Stimulated activated CD8-positive, alpha-beta memory T cell treated with anti-CD3 and anti-CD28 coated beads, Interleukin-15, amount 100 ng/mL, for 4 hours (primary cell): ENCODE measurements around the gene DMBX1.

Experiments
- DNase-seq, 2 donors: peaks; one replicate each; pipeline ENCODE4 v3.0.0-alpha.2; 2020; ENCODE audit warnings: low read depth in 2 of 2

Gene DMBX1

DNA sequence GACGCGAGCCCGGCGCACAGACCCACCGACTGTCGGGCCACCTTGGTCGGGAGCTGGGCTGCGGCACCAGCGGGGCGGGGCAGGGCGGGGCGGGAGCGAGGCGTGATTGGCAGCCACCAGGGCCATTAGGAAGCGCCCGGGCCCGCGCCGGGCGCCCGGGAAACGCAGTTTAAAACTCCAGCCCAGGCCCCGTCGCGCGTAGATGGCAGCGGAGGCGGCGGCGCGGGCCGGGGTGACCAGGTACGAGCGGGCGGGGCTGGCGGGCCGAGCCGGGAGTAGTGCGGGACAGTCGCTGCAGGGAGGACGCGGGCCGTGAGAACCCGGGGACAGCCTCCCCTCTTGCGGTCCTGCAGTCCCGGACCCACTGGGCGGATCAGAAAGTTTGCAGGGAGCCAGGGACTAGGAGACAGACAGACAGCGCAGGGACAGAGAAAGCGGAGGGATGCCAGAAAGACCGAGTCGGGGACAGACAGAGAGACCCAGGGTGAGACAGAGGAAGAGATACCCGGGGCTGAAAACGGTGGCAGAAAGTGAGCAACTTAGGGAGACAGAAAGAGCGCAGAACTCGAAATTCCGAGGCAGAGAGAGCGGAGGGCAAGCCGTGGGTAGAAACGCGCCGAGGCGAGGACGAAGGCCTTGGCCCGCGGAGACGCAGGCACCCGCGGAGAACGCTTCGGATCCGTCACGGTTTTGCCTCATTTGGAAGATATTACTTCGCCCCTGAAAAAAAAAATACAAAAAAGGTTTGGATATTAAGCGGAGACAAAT is at the start of gene DMBX1:
Gene DMBX1, plus strand, starts transcription at position 199 of the 768 bp plus-strand sequence. CDS start 17,175 bp downstream, outside the sequence.
- DNase-seq, result no peak

DNA sequence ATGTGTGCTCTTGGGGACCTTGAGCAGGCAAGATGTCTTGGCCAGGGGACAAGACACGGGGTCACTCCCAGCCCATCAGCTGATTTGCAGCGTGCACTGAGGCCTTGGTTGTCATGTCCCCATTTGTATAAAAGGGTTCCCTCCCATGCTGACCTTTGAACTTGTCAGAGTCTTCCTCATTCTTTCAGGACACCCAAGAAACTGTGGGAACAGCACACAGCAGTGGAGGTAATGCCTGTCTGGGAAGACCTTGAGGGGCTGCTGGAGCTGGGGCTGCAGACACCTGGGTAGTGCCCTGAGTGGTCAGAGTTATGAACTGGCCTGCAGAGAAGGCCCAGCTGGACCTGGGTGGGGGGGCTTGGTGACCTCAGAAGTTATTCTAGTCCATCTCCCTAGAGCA is 49.2 kb upstream of the DMBX1 start:
- DNase-seq, result no peak

GRCh38 chr1:46442317-46443161 is 47.1 kb upstream of the DMBX1 start:
- peak; percentile 28 to 44 for DNase-seq

DNA sequence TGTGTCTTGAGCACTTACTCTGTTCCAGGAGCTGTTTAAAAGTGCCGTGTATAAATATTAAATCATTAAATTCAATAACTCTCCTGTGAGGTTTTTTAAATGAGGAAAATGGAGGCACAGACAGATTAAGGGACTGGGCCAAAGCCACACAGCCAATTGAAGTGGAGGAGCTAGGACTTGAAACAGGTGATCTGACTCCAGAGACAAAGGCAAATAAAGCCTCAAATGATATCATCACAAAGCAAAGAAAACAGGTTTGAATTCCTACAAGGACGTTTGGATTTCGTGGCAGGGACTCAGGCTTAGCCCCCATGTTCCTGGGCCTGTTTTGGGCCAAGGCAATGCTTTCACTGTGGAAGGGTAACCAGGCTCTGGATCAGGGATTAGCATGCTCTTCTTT is 45.2 kb upstream of the DMBX1 start:
- no peak for DNase-seq

GRCh38 chr1:46445773-46446256 is 43.8 kb upstream of the DMBX1 start:
- no peak for DNase-seq

DNA sequence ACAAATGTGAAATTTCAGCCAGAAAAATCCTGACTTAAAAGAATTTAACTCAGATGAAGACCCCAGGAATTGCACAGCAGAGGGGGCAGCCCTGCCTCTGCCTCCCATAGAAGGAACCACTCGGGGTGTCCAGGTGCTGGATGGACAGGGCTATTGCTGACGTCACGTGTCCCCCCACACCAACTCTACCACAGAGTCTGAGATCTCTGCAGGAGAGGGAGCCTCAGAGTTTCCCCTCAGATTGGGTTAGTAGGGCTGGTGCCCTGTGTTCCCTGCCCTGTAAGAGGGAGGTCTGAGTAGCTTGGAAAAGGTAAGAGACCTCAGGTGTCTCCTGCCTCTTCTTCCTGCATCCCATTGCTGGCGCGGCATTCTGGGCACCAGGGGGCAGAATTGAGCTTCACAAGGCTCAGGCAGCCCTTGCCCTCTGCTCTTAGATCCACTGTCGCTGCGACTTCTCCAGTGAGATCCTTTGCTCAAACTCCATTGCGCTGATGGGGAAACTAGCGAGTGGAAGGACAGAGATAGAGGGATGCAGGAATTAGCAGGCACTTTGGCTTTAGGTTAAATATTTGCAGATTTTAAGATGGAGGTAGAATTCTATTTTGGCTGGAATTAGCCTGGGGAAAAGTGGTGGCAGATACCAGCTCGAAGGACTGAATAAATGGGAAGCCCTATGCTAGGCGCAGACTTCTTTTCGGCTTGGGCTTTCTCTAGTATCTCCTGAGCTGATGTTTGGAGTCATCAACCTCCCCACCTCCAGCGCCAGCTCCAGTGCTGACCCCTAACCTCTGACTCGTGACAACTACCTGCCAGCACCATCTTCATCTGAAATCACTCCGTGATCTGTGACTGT is 42.8 kb upstream of the DMBX1 start:
- peak; percentile 40 to 42 for DNase-seq

DNA sequence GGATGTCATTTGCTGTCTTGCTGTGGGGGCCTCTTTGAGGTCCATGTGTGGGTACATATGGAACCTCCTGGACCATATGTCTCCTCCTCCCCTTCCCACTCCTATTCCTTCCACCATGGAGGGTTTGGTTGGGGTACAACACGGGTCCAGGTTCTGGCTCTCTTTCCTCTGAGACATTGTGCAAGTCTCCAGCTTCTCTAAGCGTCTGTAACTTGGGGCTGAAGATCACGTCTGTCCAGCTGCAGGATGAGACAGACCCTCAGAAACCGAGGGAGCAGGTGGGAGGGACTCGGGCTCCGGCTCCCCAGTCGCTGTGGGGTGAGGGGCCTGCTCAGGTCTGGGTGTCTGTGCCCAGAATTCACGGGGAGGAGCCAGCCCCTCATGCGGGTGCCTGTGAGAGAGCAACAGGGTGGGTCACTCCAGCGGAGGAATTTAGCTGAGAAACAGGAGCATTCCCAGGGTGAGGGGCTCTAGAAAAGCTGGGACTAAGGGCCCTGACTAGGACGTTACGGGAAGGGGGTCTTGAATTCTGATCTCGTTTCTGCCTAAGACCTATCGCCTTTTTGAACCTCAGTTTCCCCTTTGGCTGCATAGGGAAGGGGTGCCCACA is 42.0 kb upstream of the DMBX1 start:
- no peak for DNase-seq

DNA sequence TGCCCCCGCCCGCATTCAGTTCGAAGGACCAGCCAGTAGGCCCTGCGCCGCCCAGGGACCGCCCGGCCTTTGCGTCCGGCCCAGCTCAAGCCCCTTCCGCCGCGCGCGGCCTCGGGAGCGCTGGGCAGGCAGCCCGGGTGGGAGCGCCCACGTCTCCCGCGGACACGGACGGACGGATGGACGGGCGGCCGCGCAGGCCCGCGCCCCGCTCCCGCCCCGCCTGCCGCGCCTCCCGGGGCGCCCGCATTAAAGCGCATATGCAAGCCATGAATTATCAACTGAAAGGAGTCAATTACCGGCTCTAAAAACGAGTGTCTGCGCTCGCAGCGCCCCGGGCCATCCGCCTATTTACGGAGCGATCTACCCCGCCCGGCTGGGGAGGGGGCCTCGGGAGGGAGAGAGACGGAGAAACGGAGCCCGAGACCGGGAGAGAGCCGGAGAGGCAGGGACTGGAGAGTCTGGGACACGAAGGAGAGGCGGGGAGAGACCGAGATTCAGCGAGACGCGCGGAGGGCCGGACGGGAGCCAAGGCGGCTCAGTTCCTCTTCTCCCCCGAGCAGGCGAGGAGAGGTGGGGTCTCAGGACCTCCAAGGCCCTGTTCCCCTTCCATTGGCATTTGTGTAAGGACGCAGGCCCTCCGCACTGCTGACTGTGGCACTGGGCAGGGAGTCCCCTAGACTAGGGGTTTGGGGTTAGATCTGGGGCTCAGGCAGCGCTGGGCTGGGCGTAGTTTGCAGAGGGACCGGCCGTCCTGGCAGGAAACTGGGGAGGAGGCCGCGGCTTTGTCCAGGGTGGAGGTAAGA is 41.3 kb upstream of the DMBX1 start:
- no peak for DNase-seq

DNA sequence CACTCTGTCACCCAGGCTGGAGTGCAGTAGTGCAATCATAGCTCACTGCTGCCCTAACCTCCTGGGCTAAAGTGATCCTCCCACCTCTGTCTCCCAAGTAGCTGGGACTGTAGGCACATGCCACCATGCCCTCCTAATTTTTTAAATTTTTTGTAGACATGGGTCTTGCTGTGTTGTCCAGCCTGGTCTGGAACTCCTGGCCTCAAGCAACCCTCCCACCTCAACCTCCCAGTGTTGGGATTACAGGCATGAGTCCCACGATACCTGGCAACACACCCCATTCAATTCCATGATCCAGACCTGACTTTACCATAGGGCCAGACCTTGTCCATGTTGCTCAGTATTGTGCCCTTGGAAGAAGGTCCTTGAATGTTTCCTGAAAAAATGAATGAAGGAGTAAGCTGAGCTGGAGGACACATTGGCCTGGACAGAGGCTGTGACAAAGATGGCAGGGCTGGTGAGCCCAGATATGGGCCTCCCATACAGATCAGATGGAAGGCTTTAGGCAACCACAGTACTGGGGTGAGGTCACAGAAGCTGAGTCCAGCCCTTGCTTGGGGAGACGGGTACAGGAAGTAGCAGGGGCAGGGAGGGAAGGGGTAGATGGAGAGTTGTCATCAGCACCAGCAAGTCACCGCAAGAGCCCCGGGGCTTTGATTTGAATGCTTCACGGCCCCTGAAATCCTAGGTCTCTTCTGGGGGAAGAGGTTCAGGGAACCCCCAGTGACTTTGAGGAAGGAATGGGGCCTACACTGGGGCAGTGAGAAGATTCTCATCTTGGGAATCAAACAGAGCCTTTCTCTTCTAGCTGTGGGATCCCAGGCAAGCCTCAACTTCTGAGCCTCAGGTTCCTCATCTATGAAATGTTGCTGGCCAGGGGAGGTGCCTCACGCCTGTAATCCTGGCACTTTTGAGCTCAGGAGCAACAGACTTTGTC is 40.1 kb upstream of the DMBX1 start:
- DNase-seq, result no peak

GRCh38 chr1:46450160-46450517 is 39.5 kb upstream of the DMBX1 start:
- DNase-seq, result no peak

GRCh38 chr1:46451948-46452930 is 37.4 kb upstream of the DMBX1 start:
- DNase-seq, result no peak

DNA sequence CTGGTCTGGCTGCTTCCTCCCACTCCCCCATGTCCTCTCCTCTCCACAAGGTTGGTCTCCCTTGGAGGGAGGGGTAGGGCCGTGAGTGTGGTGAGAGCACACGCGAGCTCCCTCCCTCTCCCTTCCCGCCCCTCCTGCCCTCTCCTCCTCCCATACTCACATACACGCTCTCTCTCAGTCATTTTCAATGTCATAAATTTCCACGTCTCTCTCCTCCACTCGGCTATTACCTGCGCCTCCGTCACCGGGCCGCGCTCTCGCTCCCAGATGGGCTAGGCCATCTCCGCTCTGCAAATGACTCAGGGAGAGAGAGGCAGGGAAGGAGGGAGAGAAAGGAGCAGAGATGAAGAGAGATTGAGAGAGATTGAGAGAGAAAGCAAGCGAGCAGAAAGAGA is 36.7 kb upstream of the DMBX1 start:
- no peak for DNase-seq

DNA sequence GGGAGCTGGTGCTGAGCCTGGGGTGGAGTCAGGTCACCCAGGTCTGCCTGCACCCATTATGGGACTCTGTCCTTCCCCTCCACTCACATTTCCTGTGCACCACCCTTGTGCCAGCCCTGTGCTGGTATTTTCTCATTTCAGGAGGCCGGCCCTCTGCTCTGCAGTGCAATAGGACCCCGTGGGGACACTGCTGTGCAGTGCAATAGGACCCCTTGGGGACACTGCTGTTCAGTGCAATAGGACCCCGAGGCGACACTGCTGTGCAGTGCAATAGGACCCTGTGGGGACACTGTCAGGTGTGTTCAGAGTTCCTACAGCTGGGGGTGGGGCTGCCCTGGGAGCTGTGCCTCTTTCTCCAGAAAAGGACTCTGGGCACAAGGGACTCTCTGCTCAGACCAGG is 36.2 kb upstream of the DMBX1 start:
- no peak for DNase-seq

DNA sequence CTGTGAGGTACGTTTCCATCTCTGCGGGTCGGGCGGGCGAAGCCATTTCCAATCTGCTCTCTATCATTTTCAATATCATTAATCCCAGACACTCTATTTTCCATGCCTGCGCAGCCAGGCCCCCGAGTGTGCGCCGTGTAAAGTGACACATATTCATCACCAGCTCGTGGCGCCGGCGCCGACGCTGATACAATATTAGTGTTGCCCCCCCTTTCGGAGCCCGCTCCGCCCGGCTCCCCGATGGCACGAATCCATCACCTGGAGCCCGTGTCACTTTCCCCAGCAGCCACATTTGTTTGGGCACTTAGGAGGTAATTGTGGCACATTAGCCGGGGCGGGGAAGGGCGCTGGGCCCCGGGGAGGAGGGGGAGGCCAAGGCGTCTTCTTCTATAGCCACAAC is 33.7 kb upstream of the DMBX1 start:
- no peak for DNase-seq

DNA sequence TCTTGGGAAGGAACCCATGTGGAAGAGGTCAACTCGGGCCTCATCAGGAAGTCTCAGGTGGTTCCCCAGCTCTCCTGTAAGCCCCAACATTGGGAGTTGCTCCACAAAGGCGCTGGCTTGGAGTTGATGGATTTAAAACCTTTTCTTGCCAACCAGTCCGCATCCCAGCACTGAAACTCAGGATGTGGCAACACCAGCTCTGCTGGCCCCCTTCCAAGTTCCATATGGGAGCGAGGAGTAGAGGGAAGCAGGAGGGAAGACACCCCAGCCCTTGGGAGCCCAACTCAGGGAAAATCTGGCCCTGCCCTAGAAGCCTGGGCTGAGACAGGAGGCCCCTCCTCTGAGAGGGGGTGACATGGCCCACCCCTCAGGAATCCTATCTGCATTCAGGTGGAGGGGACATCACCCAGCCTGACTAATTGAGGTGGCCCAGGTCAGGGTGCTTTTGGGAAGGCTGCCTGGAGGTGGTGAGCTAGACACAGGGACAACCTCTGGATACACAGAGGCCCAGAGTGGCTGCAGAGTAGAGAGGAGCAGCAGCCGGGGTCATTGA is 33.1 kb upstream of the DMBX1 start:
- no peak for DNase-seq

DNA sequence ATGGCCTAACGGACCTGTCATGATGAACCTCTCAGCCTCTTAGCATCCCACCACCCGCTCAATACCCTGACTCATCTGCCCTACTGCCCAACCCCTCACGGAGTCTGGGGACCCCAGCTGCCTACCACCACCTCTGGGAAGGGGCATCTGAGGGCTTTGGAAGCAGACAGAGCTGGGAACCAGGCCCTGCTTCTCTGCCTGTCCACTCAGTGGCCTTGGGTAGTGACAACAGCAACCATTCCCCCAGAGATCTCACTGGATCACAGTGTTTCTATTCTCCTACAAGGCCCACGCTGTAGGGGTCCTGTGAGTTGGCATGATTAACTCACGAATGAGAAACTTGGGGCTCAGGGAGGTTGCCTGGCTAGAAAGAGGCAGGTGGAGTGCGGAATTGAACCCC is 32.5 kb upstream of the DMBX1 start:
- no peak for DNase-seq

DNA sequence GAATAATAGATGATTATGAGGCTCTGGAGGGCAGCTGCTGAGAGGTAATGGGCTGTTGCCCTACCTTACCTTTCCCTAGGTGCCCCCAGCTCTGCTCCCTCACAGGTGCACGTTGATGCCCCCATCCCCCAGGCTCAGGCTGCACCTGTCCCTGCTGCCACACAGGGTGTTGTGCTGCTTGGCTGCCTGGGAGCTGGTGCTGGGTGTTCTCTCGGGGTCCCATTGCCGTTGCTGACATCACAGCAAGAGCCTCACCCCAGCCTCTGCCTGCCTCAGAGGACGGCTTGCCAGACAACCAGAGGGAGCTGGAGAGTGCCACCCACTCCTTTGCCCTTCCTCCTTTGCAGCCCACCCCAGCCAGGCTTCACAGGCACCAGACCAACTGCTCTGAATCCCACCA is 31.4 kb upstream of the DMBX1 start:
- no peak for DNase-seq

- no peak for DNase-seq
Observed at GRCh38 chr1:46458846-46459245, 30.8 kb upstream of the DMBX1 start.
